ENCODE data around the gene SMARCD1. TPM values are rescaled to one million over a fixed set of nuclear protein-coding genes. Genes with fewer than 3 reads are reported as not detected.

The SMARCD1 gene
- total RNA-seq: 74.6 and 75.3 TPM in 2 replicates

GRCh38 chr12:50084775-50085614 lies at the start of gene SMARCD1:
Gene SMARCD1, plus strand, starts transcription at chr12:50085342. Its CDS starts 28 bp downstream, at chr12:50085370.
- H3K36me3 Mint-ChIP-seq (ENCODE audit: low read depth): peaks cover 18% of the 10 kb centered on the region
- H3K4me3 Mint-ChIP-seq: peak within 1 kb of the TSS; percentile 90
- intact Hi-C loops (cut with micrococcal nuclease): loop anchor here (1.0 to 2.0 kb wide), 6 partner anchors 14 to 316 kb away; partner anchors contain the start of genes CERS5, LARP4, LIMA1 and RACGAP1
- H3K9me3 Mint-ChIP-seq: no peaks in the 10 kb centered on the region
- DNase-seq (ENCODE audit: low spot score): peak; percentile 78
- no peaks in the 10 kb centered on the region for H3K27me3 Mint-ChIP-seq (ENCODE audit: insufficient read depth)
- H3K4me1 Mint-ChIP-seq (ENCODE audit: low read depth): peaks cover 31% of the 10 kb centered on the region
- peak within 1 kb of the TSS; percentile 93 for H3K27ac Mint-ChIP-seq

- no peak overlapping the region for H3K27ac Mint-ChIP-seq
- H3K4me3 Mint-ChIP-seq: no peak overlapping the region
- no peaks in the 10 kb centered on the region for H3K9me3 Mint-ChIP-seq
- intact Hi-C loops (cut with micrococcal nuclease): no loop called here
- H3K27me3 Mint-ChIP-seq (ENCODE audit: insufficient read depth): peaks cover 17% of the 10 kb centered on the region
- DNase-seq (ENCODE audit: low spot score): no peak
- peaks cover 14% of the 10 kb centered on the region for H3K4me1 Mint-ChIP-seq (ENCODE audit: low read depth)
- no peaks in the 10 kb centered on the region for H3K36me3 Mint-ChIP-seq (ENCODE audit: low read depth)
Observed at GRCh38 chr12:50038336-50038735, 46.8 kb upstream of the SMARCD1 start.

GRCh38 chr12:50039151-50039835 lies 45.8 kb upstream of the SMARCD1 start:
- no peak overlapping the region for H3K27ac Mint-ChIP-seq
- peak; percentile 73 for DNase-seq (ENCODE audit: low spot score)
- no peak overlapping the region for H3K4me3 Mint-ChIP-seq
- intact Hi-C loops (cut with micrococcal nuclease): loop anchor here (1.0 kb wide), 4 partner anchors 14 to 72 kb away; partner anchors contain the start of gene RACGAP1
- no peaks in the 10 kb centered on the region for H3K36me3 Mint-ChIP-seq (ENCODE audit: low read depth)
- peaks cover 24% of the 10 kb centered on the region for H3K4me1 Mint-ChIP-seq (ENCODE audit: low read depth)
- no peaks in the 10 kb centered on the region for H3K9me3 Mint-ChIP-seq
- H3K27me3 Mint-ChIP-seq (ENCODE audit: insufficient read depth): peaks cover 16% of the 10 kb centered on the region

GRCh38 chr12:50040657-50041056 lies 44.5 kb upstream of the SMARCD1 start:
- Mint-ChIP-seq H3K4me3 (no peak overlapping the region), H3K36me3 (ENCODE audit: low read depth) (no peaks in the 10 kb centered on the region), H3K27ac (no peak overlapping the region), H3K4me1 (ENCODE audit: low read depth) (peaks cover 28% of the 10 kb centered on the region), H3K9me3 (no peaks in the 10 kb centered on the region), H3K27me3 (ENCODE audit: insufficient read depth) (peaks cover 8% of the 10 kb centered on the region)
- no peak for DNase-seq (ENCODE audit: low spot score)
- intact Hi-C loops (cut with micrococcal nuclease): no loop called here

- H3K36me3 Mint-ChIP-seq (ENCODE audit: low read depth): no peaks in the 10 kb centered on the region
- no peak for DNase-seq (ENCODE audit: low spot score)
- H3K9me3 Mint-ChIP-seq: no peaks in the 10 kb centered on the region
- H3K4me1 Mint-ChIP-seq (ENCODE audit: low read depth): peaks cover 28% of the 10 kb centered on the region
- H3K4me3 Mint-ChIP-seq: no peak overlapping the region
- H3K27ac Mint-ChIP-seq: no peak overlapping the region
- intact Hi-C loops (cut with micrococcal nuclease): no loop called here
- peaks cover 6% of the 10 kb centered on the region for H3K27me3 Mint-ChIP-seq (ENCODE audit: insufficient read depth)
Observed at GRCh38 chr12:50041062-50041860, 43.9 kb upstream of the SMARCD1 start.

GRCh38 chr12:50041962-50042361 lies 43.2 kb upstream of the SMARCD1 start:
- Mint-ChIP-seq H3K36me3 (ENCODE audit: low read depth) (no peaks in the 10 kb centered on the region), H3K27ac (no peak overlapping the region), H3K9me3 (no peaks in the 10 kb centered on the region), H3K27me3 (ENCODE audit: insufficient read depth) (peaks cover 6% of the 10 kb centered on the region), H3K4me3 (no peak overlapping the region), H3K4me1 (ENCODE audit: low read depth) (peaks cover 30% of the 10 kb centered on the region)
- intact Hi-C loops (cut with micrococcal nuclease): no loop called here
- no peak for DNase-seq (ENCODE audit: low spot score)

GRCh38 chr12:50042693-50043092 lies 42.4 kb upstream of the SMARCD1 start:
- DNase-seq (ENCODE audit: low spot score): no peak
- intact Hi-C loops (cut with micrococcal nuclease): no loop called here
- peaks cover 6% of the 10 kb centered on the region for H3K27me3 Mint-ChIP-seq (ENCODE audit: insufficient read depth)
- no peak overlapping the region for H3K4me3 Mint-ChIP-seq
- H3K4me1 Mint-ChIP-seq (ENCODE audit: low read depth): peaks cover 37% of the 10 kb centered on the region
- H3K9me3 Mint-ChIP-seq: no peaks in the 10 kb centered on the region
- H3K27ac Mint-ChIP-seq: peak overlapping the region; percentile 59
- no peaks in the 10 kb centered on the region for H3K36me3 Mint-ChIP-seq (ENCODE audit: low read depth)

GRCh38 chr12:50043308-50043707 lies 41.8 kb upstream of the SMARCD1 start:
- H3K9me3 Mint-ChIP-seq: no peaks in the 10 kb centered on the region
- no peak for DNase-seq (ENCODE audit: low spot score)
- intact Hi-C loops (cut with micrococcal nuclease): no loop called here
- H3K27ac Mint-ChIP-seq: no peak overlapping the region
- no peak overlapping the region for H3K4me3 Mint-ChIP-seq
- H3K36me3 Mint-ChIP-seq (ENCODE audit: low read depth): no peaks in the 10 kb centered on the region
- peaks cover 6% of the 10 kb centered on the region for H3K27me3 Mint-ChIP-seq (ENCODE audit: insufficient read depth)
- H3K4me1 Mint-ChIP-seq (ENCODE audit: low read depth): peaks cover 37% of the 10 kb centered on the region

- no peak overlapping the region for H3K27ac Mint-ChIP-seq
- H3K9me3 Mint-ChIP-seq: no peaks in the 10 kb centered on the region
- intact Hi-C loops (cut with micrococcal nuclease): no loop called here
- DNase-seq (ENCODE audit: low spot score): no peak
- H3K36me3 Mint-ChIP-seq (ENCODE audit: low read depth): no peaks in the 10 kb centered on the region
- peaks cover 37% of the 10 kb centered on the region for H3K4me1 Mint-ChIP-seq (ENCODE audit: low read depth)
- peaks cover 11% of the 10 kb centered on the region for H3K27me3 Mint-ChIP-seq (ENCODE audit: insufficient read depth)
- H3K4me3 Mint-ChIP-seq: no peak overlapping the region
Observed at GRCh38 chr12:50043854-50044253, 41.3 kb upstream of the SMARCD1 start.

- intact Hi-C loops (cut with micrococcal nuclease): no loop called here
- no peak overlapping the region for H3K27ac Mint-ChIP-seq
- no peak overlapping the region for H3K4me3 Mint-ChIP-seq
- H3K9me3 Mint-ChIP-seq: no peaks in the 10 kb centered on the region
- no peaks in the 10 kb centered on the region for H3K36me3 Mint-ChIP-seq (ENCODE audit: low read depth)
- H3K4me1 Mint-ChIP-seq (ENCODE audit: low read depth): peaks cover 27% of the 10 kb centered on the region
- DNase-seq (ENCODE audit: low spot score): no peak
- peaks cover 38% of the 10 kb centered on the region for H3K27me3 Mint-ChIP-seq (ENCODE audit: insufficient read depth)
Observed at GRCh38 chr12:50047693-50048250, 37.4 kb upstream of the SMARCD1 start.

- DNase-seq (ENCODE audit: low spot score): no peak
- H3K27ac Mint-ChIP-seq: no peak overlapping the region
- no peaks in the 10 kb centered on the region for H3K36me3 Mint-ChIP-seq (ENCODE audit: low read depth)
- peaks cover 49% of the 10 kb centered on the region for H3K27me3 Mint-ChIP-seq (ENCODE audit: insufficient read depth)
- no peak overlapping the region for H3K4me3 Mint-ChIP-seq
- H3K9me3 Mint-ChIP-seq: no peaks in the 10 kb centered on the region
- H3K4me1 Mint-ChIP-seq (ENCODE audit: low read depth): peaks cover 11% of the 10 kb centered on the region
- intact Hi-C loops (cut with micrococcal nuclease): no loop called here
Observed at GRCh38 chr12:50049254-50050118, 35.7 kb upstream of the SMARCD1 start.

- H3K4me1 Mint-ChIP-seq (ENCODE audit: low read depth): peaks cover 9% of the 10 kb centered on the region
- peaks cover 49% of the 10 kb centered on the region for H3K27me3 Mint-ChIP-seq (ENCODE audit: insufficient read depth)
- no peaks in the 10 kb centered on the region for H3K9me3 Mint-ChIP-seq
- H3K4me3 Mint-ChIP-seq: no peak overlapping the region
- no peaks in the 10 kb centered on the region for H3K36me3 Mint-ChIP-seq (ENCODE audit: low read depth)
- intact Hi-C loops (cut with micrococcal nuclease): no loop called here
- H3K27ac Mint-ChIP-seq: no peak overlapping the region
- no peak for DNase-seq (ENCODE audit: low spot score)
Observed at GRCh38 chr12:50050119-50050385, 35.1 kb upstream of the SMARCD1 start.

Data from activated T-helper 1 cell treated with anti-CD3 and anti-CD28 coated beads, Interleukin-12 subunit alpha, Interleukin-12 subunit beta, Interleukin-2, Interleukin-4 antibody, amounts not matched to agents 30 ng/mL and 10 ng/mL and 1 ng/mL, durations not matched to agents 14 hours and 24 hours and 36 hours (primary cell).